OCI-LY3 (cell line): Measurements from ENCODE around the gene L3MBTL4.

Source experiments
- CTCF ChIP-seq: fragments of 200-600, 300-600 bp; sonication (generic); IDR thresholded peaks from 2 replicates; pipeline ENCODE4 v1.5.1; 2014; ENCODE audit warnings: antibody characterized with exemption, low read length, low read depth
- EZH2phosphoT487 ChIP-seq: fragments of 200-600 bp; shearing (Covaris generic); IDR thresholded peaks from 2 replicates; pipeline ENCODE4 v1.6.1; 2018; ENCODE audit warnings: antibody characterized with exemption, mixed run types, low read depth

DNA sequence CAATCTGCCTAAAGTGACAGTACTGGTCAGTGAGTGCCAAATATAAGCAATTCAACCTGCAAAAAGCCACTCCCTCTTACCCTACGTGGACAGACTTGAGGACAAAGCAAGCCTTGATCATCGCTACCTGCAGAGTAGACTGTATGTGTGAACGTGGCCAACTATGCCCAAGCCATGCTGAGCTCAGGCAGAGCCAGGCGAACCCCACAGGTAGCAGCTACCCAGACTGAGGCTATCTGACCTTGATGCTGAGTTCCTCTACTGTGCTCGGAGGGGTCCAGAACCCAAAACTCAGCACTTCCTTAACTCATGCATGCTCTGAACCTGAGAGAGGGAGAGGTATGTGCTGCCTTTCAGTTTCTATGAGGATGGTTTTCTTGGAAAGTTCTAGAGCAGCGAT lies 455.9 kb downstream of the L3MBTL4 start:
- TF ChIP-seq CTCF (no peak), EZH2phosphoT487 (no peak)
